Stimulated activated CD8-positive, alpha-beta memory T cell treated with anti-CD3 and anti-CD28 coated beads, Interleukin-4, amount 100 ng/mL, for 4 hours (primary cell): ENCODE measurements around the gene GJA5.

ENCODE experiments used
- DNase-seq, 2 donors: peaks; one replicate each; pipeline ENCODE4 v3.0.0-alpha.2; 2020; ENCODE audit warnings: low read depth in 2 of 2, low spot score in 1 of 2

Gene GJA5

GRCh38 chr1:147729315-147729714 lies 31.1 kb downstream of the GJA5 start:
- no peak for DNase-seq

GRCh38 chr1:147726168-147726567 lies 34.2 kb downstream of the GJA5 start:
- DNase-seq: no peak

GRCh38 chr1:147725685-147726084 lies 34.7 kb downstream of the GJA5 start:
- no peak for DNase-seq

- DNase-seq: no peak
Observed at GRCh38 chr1:147723691-147724323, 36.6 kb downstream of the GJA5 start.

- DNase-seq: no peak
Observed at GRCh38 chr1:147722124-147722523, 38.3 kb downstream of the GJA5 start.

- DNase-seq: no peak
Observed at GRCh38 chr1:147721716-147722115, 38.7 kb downstream of the GJA5 start.

GRCh38 chr1:147720557-147720956 lies 39.8 kb downstream of the GJA5 start:
- DNase-seq: no peak

GRCh38 chr1:147719711-147720225 lies 40.6 kb downstream of the GJA5 start:
- DNase-seq: no peak

- DNase-seq: no peak
Observed at GRCh38 chr1:147719029-147719698, 41.2 kb downstream of the GJA5 start.

GRCh38 chr1:147717706-147718097 lies 42.7 kb downstream of the GJA5 start:
- DNase-seq: no peak

GRCh38 chr1:147717051-147717705 lies 43.2 kb downstream of the GJA5 start:
- DNase-seq: no peak

- no peak for DNase-seq
Observed at GRCh38 chr1:147712605-147713004, 47.8 kb downstream of the GJA5 start.
